GM04504 (cell line): ENCODE measurements around the gene NFASC.

ENCODE experiments used
- DNase-seq: peaks from one replicate; pipeline ENCODE4 v3.0.0-alpha.2; 2012; ENCODE audit warnings: low read depth

The NFASC gene

GRCh38 chr1:205041998-205042910 lies 171.6 kb downstream of the NFASC start:
- DNase-seq, result no peak

- DNase-seq, result no peak
Measured at GRCh38 chr1:205042911-205043806, 172.5 kb downstream of the NFASC start, which contains the start of gene CNTN2. Gene CNTN2, plus strand, starts transcription at chr1:205043212. Its CDS starts 9,974 bp downstream, at chr1:205053186.

- no peak for DNase-seq
Measured at GRCh38 chr1:205043866-205044265, 173.2 kb downstream of the NFASC start.

GRCh38 chr1:205044741-205045140 lies 174.1 kb downstream of the NFASC start:
- no peak for DNase-seq

- no peak for DNase-seq
Measured at GRCh38 chr1:205045146-205045545, 174.5 kb downstream of the NFASC start.

- DNase-seq, result no peak
Measured at GRCh38 chr1:205046870-205047269, 176.2 kb downstream of the NFASC start.

GRCh38 chr1:205047764-205048231 lies 177.1 kb downstream of the NFASC start:
- DNase-seq, result no peak

GRCh38 chr1:205048382-205048781 lies 177.7 kb downstream of the NFASC start:
- no peak for DNase-seq

GRCh38 chr1:205049479-205049878 lies 178.8 kb downstream of the NFASC start:
- DNase-seq, result no peak

- DNase-seq, result no peak
Measured at GRCh38 chr1:205052690-205053089, 182.0 kb downstream of the NFASC start.

GRCh38 chr1:205053296-205053695 lies 182.6 kb downstream of the NFASC start:
- no peak for DNase-seq

GRCh38 chr1:205054013-205054412 lies 183.4 kb downstream of the NFASC start:
- DNase-seq, result no peak

GRCh38 chr1:205056188-205056611 lies 185.5 kb downstream of the NFASC start:
- no peak for DNase-seq

- DNase-seq, result no peak
Measured at GRCh38 chr1:205056956-205057568, 186.4 kb downstream of the NFASC start.

GRCh38 chr1:205057808-205058575 lies 187.3 kb downstream of the NFASC start:
- DNase-seq, result no peak

GRCh38 chr1:205058853-205059252 lies 188.2 kb downstream of the NFASC start:
- DNase-seq, result no peak

- DNase-seq, result no peak
Measured at GRCh38 chr1:205059660-205060059, 189.0 kb downstream of the NFASC start.

GRCh38 chr1:205060746-205061145 lies 190.1 kb downstream of the NFASC start:
- DNase-seq, result no peak

GRCh38 chr1:205061227-205061626 lies 190.6 kb downstream of the NFASC start:
- DNase-seq, result no peak

- DNase-seq, result peak; percentile 28
Measured at GRCh38 chr1:205061665-205062069, 191.0 kb downstream of the NFASC start.

- no peak for DNase-seq
Measured at GRCh38 chr1:205062319-205062718, 191.7 kb downstream of the NFASC start.
